HFF-Myc (cell line): ENCODE results near the gene ZNF76.

Experiments used
- DNase-seq: peaks from one replicate; pipeline ENCODE4 v3.0.0-alpha.2; 2011; ENCODE audit warnings: low read depth; ENCODE audit errors: extremely low read depth
- H3K4me3 ChIP-seq: replicated peaks from 2 replicates; pipeline ENCODE4 v1.5.1; 2011; ENCODE audit warnings: low read depth, mild to moderate bottlenecking, control low read depth, low read length
- TF ChIP-seq, protein P1 (sequence below): IDR thresholded peaks from 2 replicates; pipeline ENCODE4 v1.5.1; 2012; ENCODE audit warnings: mild to moderate bottlenecking, low read depth, low read length, control low read depth; ENCODE audit errors: missing control alignments

Gene ZNF76

DNA sequence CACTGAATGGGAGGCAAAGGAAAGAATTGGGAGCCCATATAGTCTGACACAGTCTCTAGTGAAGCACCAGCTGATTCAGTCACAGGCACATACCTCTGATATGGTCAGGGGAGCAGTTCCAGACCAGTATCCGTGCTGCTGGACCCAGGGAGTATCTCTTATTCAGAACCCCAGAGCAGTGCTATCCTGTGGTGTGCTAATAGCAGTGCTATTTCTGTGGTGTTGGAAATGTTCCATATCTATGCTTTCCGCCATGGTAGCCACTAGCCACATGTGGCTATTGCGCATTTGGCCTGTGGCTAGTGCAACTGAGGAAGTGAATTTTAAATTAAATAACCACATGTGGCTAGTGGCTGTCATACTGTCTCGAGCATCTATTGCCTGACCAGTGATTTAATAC is 34.8 kb upstream of the ZNF76 start:
- TF ChIP-seq, protein P1, sequence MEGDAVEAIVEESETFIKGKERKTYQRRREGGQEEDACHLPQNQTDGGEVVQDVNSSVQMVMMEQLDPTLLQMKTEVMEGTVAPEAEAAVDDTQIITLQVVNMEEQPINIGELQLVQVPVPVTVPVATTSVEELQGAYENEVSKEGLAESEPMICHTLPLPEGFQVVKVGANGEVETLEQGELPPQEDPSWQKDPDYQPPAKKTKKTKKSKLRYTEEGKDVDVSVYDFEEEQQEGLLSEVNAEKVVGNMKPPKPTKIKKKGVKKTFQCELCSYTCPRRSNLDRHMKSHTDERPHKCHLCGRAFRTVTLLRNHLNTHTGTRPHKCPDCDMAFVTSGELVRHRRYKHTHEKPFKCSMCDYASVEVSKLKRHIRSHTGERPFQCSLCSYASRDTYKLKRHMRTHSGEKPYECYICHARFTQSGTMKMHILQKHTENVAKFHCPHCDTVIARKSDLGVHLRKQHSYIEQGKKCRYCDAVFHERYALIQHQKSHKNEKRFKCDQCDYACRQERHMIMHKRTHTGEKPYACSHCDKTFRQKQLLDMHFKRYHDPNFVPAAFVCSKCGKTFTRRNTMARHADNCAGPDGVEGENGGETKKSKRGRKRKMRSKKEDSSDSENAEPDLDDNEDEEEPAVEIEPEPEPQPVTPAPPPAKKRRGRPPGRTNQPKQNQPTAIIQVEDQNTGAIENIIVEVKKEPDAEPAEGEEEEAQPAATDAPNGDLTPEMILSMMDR, result no peak
- no peak overlapping the region for H3K4me3 ChIP-seq
- DNase-seq, result no peak

DNA sequence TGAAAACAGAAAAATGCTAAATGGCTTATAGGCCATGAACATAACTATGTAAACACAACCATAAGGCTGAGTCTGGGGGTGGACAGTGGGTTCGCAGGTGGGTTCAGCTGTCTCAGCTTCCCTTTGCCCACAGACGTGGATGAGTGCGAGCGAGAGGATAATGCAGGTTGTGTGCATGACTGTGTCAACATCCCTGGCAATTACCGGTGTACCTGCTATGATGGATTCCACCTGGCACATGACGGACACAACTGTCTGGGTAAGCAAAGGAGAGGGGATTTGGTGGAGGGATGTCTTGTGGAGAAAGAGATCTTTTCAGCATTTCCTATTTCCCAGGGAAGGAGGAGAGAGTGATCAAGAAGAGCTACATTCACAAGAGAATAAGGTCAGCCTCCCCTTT is 31.1 kb upstream of the ZNF76 start:
- DNase-seq, result no peak
- TF ChIP-seq, protein P1, result no peak
- H3K4me3 ChIP-seq, result no peak overlapping the region

DNA sequence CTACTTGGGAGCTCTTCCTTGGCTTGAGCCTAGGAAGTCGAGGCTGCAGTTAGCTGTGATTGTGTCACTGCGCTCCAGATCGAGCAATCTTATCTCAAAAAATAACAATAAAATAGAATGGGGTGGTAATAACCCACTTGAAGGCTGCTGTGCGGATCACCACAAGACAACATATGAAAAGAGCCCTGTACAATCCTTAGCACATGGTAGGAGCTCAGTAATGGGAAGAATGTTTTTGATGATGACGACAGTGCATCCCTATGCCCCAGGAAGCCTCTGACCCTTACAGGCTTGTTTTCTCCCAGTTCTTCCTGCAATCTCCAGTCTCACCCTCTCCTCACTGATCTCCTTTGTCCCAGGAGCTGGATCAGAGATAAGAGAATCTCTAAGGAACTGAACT is 30.2 kb upstream of the ZNF76 start:
- DNase-seq, result no peak
- no peak overlapping the region for H3K4me3 ChIP-seq
- TF ChIP-seq, protein P1, result no peak

DNA sequence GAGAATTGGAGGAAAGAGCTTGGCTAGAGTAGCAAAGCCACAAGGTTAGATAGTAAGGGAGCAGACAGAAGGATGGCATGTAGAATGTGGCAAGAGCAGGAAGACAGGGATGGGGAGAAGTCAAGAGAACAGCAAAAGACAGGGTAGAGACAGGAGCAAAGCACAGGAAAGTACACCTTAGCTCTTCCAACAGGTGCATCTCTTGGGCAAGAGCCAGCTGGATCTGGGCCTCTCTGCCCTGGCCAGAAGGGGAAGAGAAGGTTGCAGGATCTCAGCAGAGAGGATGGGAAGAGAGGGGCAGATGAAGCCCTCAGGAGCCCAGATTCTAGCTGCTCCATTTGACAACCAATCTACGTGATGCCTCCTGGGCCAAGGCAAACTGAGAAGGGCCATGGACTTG is 29.0 kb upstream of the ZNF76 start:
- no peak for DNase-seq
- no peak overlapping the region for H3K4me3 ChIP-seq
- TF ChIP-seq, protein P1, result no peak

DNA sequence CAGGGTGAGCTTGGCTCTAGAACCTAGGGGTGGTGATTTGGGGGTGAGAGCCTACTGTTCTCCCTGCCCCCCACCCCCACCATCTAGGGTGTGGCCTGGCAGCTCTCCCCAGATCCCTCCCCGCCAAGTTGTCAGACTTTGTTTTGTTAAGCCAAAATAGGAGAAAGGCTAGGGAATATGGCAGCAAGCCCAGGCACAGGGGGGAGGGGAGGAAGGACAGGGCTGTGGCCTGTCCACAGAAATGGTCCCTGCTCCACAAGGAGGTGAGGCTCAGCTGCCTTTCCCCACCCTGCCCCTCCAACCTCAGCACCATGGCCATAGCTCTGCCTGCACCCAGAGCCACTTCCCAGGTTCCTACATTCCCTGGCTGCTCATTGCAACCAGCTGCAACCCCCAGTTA is 28.6 kb upstream of the ZNF76 start:
- no peak for DNase-seq
- TF ChIP-seq, protein P1, result no peak
- no peak overlapping the region for H3K4me3 ChIP-seq

DNA sequence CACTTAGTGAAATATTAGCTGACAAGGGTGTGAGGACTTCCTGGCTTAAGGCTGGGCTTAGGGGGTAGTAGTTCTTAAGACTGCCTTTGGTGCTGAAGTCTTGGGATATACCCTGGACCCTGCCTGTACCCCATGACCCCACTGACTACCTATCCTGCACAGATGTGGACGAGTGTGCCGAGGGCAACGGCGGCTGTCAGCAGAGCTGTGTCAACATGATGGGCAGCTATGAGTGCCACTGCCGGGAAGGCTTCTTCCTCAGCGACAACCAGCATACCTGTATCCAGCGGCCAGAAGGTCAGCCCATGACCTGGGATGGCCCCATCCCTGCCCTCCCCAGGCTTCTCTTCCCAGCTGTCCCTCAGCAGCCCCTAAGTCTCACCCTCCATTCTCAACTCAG is 28.0 kb upstream of the ZNF76 start:
- DNase-seq, result no peak
- TF ChIP-seq, protein P1, result no peak
- no peak overlapping the region for H3K4me3 ChIP-seq

DNA sequence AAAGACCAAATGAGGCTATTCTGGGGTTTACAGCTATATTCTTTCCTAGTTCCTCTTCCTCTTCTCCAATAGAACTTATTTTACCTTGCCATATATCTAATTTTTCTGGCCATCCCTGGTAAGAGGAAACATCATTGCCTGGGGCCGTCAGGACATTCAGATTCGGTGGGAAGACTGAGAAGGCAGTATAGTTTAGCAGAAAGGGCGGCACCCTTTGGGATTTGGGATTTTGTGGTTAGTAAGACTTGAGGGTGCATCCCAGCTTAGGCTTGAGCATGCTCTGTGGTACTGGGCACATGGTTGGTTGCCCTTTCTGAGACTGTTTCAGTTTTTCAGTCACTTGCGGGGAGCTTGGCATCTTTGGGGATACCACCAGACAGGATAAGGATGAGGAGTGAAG is 24.6 kb upstream of the ZNF76 start:
- DNase-seq, result no peak
- H3K4me3 ChIP-seq, result no peak overlapping the region
- TF ChIP-seq, protein P1, result no peak
